Breast epithelium (tissue), 3 donors: Measurements from ENCODE around the gene SYNPO.

Source experiments
- CTCF ChIP-seq, 3 donors: fragments of 450-650 bp; IDR thresholded peaks; one replicate each; pipeline ENCODE4 v1.5.1; 2016 to 2017; ENCODE audit warnings: antibody characterized with exemption in 3 of 3, mild to moderate bottlenecking in 3 of 3, moderate library complexity in 3 of 3
- POLR2AphosphoS5 ChIP-seq, 3 donors: sonication (generic); formaldehyde crosslinking; IDR thresholded peaks; one replicate each; pipeline ENCODE4 v1.6.1; 2017; ENCODE audit warnings: antibody characterized with exemption in 3 of 3

- TF ChIP-seq CTCF (IDR thresholded peaks at IDR 0.05) = no peak
- TF ChIP-seq POLR2AphosphoS5 (IDR thresholded peaks at IDR 0.05) = peak in 1 of 3 donors; percentile 7
Observed at GRCh38 chr5:150671509-150672236, 31.2 kb downstream of the SYNPO start.
